SK-MEL-5 (cell line): ENCODE results near the gene TTC7B. TPM values are rescaled to one million over a fixed set of nuclear protein-coding genes. Genes with fewer than 3 reads are reported as not detected.
"Not testable (repeated sequence)": the region's sequence is repeated elsewhere in the genome, so short reads cannot be mapped to it uniquely, and the experiment has no call there.

ENCODE experiments used
- DNase-seq: peaks from one replicate; pipeline ENCODE4 v3.0.0-alpha.2; 2016; ENCODE audit warnings: low read depth, low spot score
- in situ Hi-C: cut with HindIII; loops from 2 replicates; pipeline ENCODE4 v1.10.0; 2016; ENCODE audit warnings: low sequenced_read_pairs, high pct_unique_total_duplicates, low pct_unique_long_range_greater_than_20kb
- total RNA-seq: library from RNA; depleted of rRNA; stranded (reverse); fragments of >200 nt; shearing (Covaris generic); gene quantifications from 2 replicates; pipeline ENCODE4 v1.2.3, GENCODE V29; 2014

TTC7B gene
- total RNA-seq, 1 experiment from 2014 or later, result 31.1 TPM

- in situ Hi-C loops, DNase-seq: not testable (repeated sequence)
These were observed 22.3 kb upstream of the TTC7B start for GRCh38 chr14:90838531-90838930.

- no peak for DNase-seq
- in situ Hi-C loops, result no loop called here
These were observed 21.1 kb upstream of the TTC7B start for GRCh38 chr14:90837355-90837754.

- in situ Hi-C loops, result no loop called here
- DNase-seq, result no peak
These were observed 20.4 kb upstream of the TTC7B start for GRCh38 chr14:90836692-90837063.

- in situ Hi-C loops, result no loop called here
These were observed 15.6 kb upstream of the TTC7B start for GRCh38 chr14:90831821-90832220.

GRCh38 chr14:90830931-90831701 lies 14.9 kb upstream of the TTC7B start:
- in situ Hi-C loops, result no loop called here
- DNase-seq, result no peak

More at GRCh38 chr14:90831821-90832220, 15.6 kb upstream of the TTC7B start:
- no peak for DNase-seq

- no peak for DNase-seq
- in situ Hi-C loops, result no loop called here
These were observed 13.4 kb upstream of the TTC7B start for GRCh38 chr14:90829677-90830076.

- in situ Hi-C loops, result no loop called here
- no peak for DNase-seq
These were observed 12.6 kb upstream of the TTC7B start for GRCh38 chr14:90828642-90829487.

- peak; percentile 85 for DNase-seq
- in situ Hi-C loops, result no loop called here
These were observed 11.8 kb upstream of the TTC7B start for GRCh38 chr14:90827919-90828610.

GRCh38 chr14:90823542-90823941 lies 7.3 kb upstream of the TTC7B start:
- in situ Hi-C loops, DNase-seq: not testable (repeated sequence)

- no peak for DNase-seq
- in situ Hi-C loops, result no loop called here
These were observed 4.7 kb upstream of the TTC7B start for GRCh38 chr14:90820958-90821357.

- DNase-seq, result no peak
- in situ Hi-C loops, result no loop called here
These were observed 3.6 kb upstream of the TTC7B start for GRCh38 chr14:90819734-90820393.

GRCh38 chr14:90818715-90819114 lies 2.5 kb upstream of the TTC7B start:
- no peak for DNase-seq
- in situ Hi-C loops, result no loop called here

- no peak for DNase-seq
- in situ Hi-C loops, result no loop called here
These were observed 629 bp upstream of the TTC7B start for GRCh38 chr14:90816681-90817436.

- no peak for DNase-seq
- in situ Hi-C loops, result no loop called here
These were observed 733 bp downstream of the TTC7B start for GRCh38 chr14:90815572-90815821.

- in situ Hi-C loops, result no loop called here
- DNase-seq, result no peak
These were observed 1.2 kb downstream of the TTC7B start for GRCh38 chr14:90814806-90815571.

- DNase-seq, result no peak
- in situ Hi-C loops, result no loop called here
These were observed 2.8 kb downstream of the TTC7B start for GRCh38 chr14:90813442-90813841.

GRCh38 chr14:90812109-90812508 lies 4.1 kb downstream of the TTC7B start:
- no peak for DNase-seq
- in situ Hi-C loops, result no loop called here
